Measurements from ENCODE around the gene MRRF. TPM values are rescaled to one million over a fixed set of nuclear protein-coding genes. Genes with fewer than 3 reads are reported as not detected.

MRRF gene
- total RNA-seq, 3 donors from 2014 or later = 32.5 to 55.3 (median 44.9) TPM

DNA sequence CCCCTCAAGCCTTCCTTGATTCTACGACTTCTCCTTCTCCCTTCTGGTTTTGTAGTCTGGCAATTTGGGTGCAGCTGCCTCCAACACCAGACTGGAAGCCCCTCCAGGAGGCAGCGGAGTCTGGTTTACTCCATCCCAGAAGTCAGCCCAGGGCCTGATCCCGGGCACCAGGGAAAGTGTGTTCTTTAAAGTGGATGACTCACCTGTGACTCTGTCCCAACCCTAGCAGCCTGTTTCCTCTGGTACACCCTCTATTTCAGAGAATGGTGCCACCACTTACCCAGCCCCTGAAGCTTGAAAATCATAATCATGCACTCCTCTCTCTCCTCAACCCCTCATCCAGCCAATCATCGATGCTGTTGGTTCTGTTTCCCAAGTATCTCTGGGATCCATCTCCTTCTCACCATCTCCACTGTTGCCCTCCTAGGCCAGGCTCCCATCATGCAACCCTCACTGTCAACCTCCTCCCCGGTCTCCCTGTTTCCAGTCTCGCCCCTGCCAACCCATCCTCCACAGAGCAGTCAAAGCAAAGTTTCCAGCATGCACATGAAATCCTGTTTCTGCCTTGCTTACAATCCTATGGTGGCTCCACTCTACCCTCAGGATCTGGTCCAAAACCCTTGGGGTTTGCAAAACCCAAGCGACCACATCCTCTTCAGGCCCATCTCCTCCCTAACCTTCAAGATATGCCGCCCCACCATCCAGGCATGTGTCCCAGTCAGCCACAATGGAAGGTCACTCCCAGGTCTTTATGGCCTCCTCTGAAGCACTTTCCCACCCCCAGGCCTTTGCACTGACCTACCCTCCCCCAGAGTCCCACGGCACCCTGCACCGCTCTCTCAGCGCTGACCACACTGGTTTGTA lies 46.4 kb upstream of the MRRF start:
- peak overlapping the region in 1 of 3 donors; percentile 61 for H3K4me3 ChIP-seq
- H3K27me3 ChIP-seq = peaks cover 4 to 86% of the 10 kb centered on the region in 2 donors
- intact Hi-C loops (cut with DNase I; ENCODE audit: low total_unique reads) = no loop called here

DNA sequence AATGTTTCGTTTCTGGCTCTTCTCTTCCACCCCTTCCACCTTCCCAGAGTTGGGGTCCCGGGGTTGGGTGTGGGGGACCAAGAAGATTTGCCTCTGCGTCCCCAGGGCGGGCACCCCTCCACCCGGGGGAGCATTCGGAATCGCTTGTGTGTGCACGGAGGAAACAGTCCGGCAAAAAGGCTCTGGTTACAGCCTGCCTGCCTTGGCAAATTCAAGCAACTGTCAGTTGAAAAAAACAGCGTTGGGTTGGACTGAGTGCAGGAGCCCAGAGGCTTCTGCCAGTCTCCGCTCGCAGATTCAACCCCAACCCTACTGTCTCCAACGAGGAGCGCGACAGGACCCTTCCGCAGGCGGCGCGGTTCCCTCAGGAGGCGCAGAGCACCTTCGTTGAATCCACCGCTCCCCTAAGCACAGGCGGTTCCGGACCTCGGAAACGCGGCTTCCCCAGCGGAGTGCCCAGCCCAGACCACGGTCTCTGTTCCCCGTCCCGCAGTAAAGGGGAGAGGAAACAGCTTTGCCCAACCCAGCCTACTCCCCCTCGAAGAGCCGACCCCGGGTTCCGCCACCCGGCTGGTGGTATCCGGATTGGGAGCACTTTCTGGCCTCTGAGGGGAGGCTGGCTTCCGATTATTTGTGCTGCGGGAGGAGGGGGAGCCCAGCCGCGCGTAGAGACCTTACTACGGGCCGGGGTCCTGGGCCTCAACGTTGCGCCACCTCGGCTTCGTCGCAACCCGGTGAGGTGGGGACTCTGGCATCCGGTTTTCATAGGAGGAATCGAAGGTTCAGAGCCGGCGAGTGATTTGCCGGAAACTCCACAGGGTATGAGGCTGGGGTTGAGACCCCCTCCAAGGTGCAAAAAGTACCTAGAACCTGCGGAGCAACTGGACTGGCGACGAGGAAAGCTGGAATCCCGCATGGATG lies 45.5 kb upstream of the MRRF start:
- DNase-seq (ENCODE audit: low spot score in 2 of 2) = no peak
- H3K27ac ChIP-seq = no peak overlapping the region
- TF ChIP-seq, protein P1, sequence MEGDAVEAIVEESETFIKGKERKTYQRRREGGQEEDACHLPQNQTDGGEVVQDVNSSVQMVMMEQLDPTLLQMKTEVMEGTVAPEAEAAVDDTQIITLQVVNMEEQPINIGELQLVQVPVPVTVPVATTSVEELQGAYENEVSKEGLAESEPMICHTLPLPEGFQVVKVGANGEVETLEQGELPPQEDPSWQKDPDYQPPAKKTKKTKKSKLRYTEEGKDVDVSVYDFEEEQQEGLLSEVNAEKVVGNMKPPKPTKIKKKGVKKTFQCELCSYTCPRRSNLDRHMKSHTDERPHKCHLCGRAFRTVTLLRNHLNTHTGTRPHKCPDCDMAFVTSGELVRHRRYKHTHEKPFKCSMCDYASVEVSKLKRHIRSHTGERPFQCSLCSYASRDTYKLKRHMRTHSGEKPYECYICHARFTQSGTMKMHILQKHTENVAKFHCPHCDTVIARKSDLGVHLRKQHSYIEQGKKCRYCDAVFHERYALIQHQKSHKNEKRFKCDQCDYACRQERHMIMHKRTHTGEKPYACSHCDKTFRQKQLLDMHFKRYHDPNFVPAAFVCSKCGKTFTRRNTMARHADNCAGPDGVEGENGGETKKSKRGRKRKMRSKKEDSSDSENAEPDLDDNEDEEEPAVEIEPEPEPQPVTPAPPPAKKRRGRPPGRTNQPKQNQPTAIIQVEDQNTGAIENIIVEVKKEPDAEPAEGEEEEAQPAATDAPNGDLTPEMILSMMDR (IDR thresholded peaks at IDR 0.05) = no peak
- TF ChIP-seq POLR2A (IDR thresholded peaks at IDR 0.05) (no peak), POLR2AphosphoS5 (IDR thresholded peaks at IDR 0.05) (no peak)
- intact Hi-C loops (cut with DNase I; ENCODE audit: low total_unique reads) = no loop called here
- peak overlapping the region; percentile 3 to 61 (median 32) for H3K4me3 ChIP-seq
- H3K27me3 ChIP-seq = peaks cover 2 to 80% of the 10 kb centered on the region in 2 donors
- H3K4me1 ChIP-seq = peaks cover 12 to 14% of the 10 kb centered on the region in 2 donors
- no peaks in the 10 kb centered on the region for H3K9me3 ChIP-seq
- no peaks in the 10 kb centered on the region for H3K36me3 ChIP-seq

More for the DNA sequence above, 46.4 kb upstream of the MRRF start:
- Histone ChIP-seq H3K4me1 (peaks cover 14 to 17% of the 10 kb centered on the region in 2 donors), H3K36me3 (no peaks in the 10 kb centered on the region), H3K27ac (no peak overlapping the region), H3K9me3 (no peaks in the 10 kb centered on the region)
- DNase-seq (ENCODE audit: low spot score in 2 of 2) = no peak
- no peak for TF ChIP-seq POLR2A (IDR thresholded peaks at IDR 0.05)
- TF ChIP-seq, protein P1 (IDR thresholded peaks at IDR 0.05) = no peak
- no peak for TF ChIP-seq POLR2AphosphoS5 (IDR thresholded peaks at IDR 0.05)

DNA sequence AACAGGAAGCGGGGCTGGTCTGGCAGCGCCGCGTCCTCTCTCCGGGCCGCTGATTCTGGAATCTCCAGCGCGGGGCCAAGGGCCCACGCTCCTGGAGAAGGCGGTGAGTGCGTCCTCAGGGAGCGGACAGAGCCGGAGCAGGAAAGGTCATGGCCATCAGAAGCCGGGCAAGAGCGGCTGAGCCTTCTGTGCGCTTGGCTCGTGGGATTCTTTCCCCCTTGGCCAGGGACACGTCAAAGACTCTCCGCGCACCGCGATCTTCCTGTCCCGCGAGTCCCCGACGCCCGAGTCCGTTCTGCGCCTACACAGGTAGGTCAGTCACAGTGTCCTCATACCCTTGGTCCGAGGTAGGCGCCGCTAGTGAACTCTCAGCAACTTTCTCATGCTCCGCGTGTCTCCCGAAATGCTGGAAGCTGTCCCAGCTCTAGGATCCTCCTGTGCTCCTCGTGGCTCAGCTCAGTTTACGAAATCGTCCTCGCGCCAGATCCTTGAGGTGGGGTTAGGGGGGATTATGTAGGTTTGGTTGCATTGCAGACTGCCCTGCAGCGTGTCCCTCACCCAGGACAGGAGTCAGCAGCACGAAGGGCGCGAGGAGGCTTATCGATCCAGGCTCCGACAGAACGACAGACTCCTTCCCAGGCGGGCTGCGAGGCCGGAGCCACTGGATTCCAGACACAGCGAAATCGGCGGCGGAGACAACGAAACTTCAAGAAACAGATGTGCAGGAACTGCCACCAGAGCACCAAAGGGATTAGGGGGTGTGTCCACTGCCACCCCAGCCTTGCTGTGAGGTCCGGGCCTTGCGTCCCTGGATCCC lies 44.6 kb upstream of the MRRF start:
- no peaks in the 10 kb centered on the region for H3K9me3 ChIP-seq
- H3K27ac ChIP-seq = no peak overlapping the region
- no peaks in the 10 kb centered on the region for H3K36me3 ChIP-seq
- intact Hi-C loops (cut with DNase I; ENCODE audit: low total_unique reads) = loop anchor here (5.0 kb wide), 1 partner anchor 1232 kb away; no protein-coding TSS in a partner anchor
- H3K4me3 ChIP-seq = peak overlapping the region; percentile 3 to 61 (median 32)
- DNase-seq (ENCODE audit: low spot score in 2 of 2) = no peak
- peaks cover 12 to 14% of the 10 kb centered on the region in 2 donors for H3K4me1 ChIP-seq
- TF ChIP-seq POLR2AphosphoS5 (IDR thresholded peaks at IDR 0.05) = no peak
- TF ChIP-seq, protein P1 (IDR thresholded peaks at IDR 0.05) = no peak
- no peak for TF ChIP-seq POLR2A (IDR thresholded peaks at IDR 0.05)
- H3K27me3 ChIP-seq = peaks cover 0 to 84% of the 10 kb centered on the region in 2 donors

DNA sequence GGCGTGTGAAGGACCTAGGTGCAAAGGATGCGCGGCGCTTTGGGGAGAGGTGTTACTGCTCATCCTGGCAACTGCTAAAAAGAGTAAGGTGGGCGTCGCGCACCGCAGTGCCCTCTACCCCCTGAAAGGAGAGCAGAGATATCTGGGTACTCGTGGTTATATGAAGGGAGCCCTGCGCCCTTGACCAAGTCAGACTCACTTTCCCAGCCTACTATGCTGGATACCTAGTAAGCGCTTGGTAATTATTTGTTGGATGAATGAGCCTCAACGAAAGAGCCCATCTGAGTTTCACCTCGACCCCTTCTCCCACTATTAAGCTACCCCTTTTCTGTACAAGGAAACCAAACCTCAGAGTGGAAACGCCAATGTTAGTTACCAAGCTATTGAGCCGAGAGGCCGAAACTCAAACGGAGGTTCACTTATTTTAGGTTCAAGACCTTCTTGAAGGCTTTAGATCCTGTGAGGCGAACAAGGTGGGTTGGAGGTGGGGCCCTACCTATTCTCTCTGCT lies 44.0 kb upstream of the MRRF start:
- peaks cover 0 to 86% of the 10 kb centered on the region in 2 donors for H3K27me3 ChIP-seq
- no peak for TF ChIP-seq POLR2AphosphoS5 (IDR thresholded peaks at IDR 0.05)
- TF ChIP-seq POLR2A (IDR thresholded peaks at IDR 0.05) = no peak
- TF ChIP-seq, protein P1 (IDR thresholded peaks at IDR 0.05) = no peak
- intact Hi-C loops (cut with DNase I; ENCODE audit: low total_unique reads) = loop anchor here (5.0 kb wide), 1 partner anchor 1232 kb away; no protein-coding TSS in a partner anchor

More for the DNA sequence above, 44.0 kb upstream of the MRRF start:
- no peak for DNase-seq (ENCODE audit: low spot score in 2 of 2)
- Histone ChIP-seq H3K4me3 (peak overlapping the region in 1 of 3 donors; percentile 61), H3K9me3 (no peaks in the 10 kb centered on the region), H3K4me1 (peaks cover 12 to 14% of the 10 kb centered on the region in 2 donors), H3K36me3 (no peaks in the 10 kb centered on the region), H3K27ac (no peak overlapping the region)
